Mucosa of descending colon (tissue), 3 donors: ENCODE measurements around the gene IZUMO1. TPM values are rescaled to one million over a fixed set of nuclear protein-coding genes. Genes with fewer than 3 reads are reported as not detected.

ENCODE experiments used
- ATAC-seq: fragments of 200-7000 bp; cut with Tn5 transposase; one replicate; pipeline ENCODE4 v1.9.1; 2020; ENCODE audit warnings: mild to moderate bottlenecking, moderate library complexity
- DNase-seq, 3 donors: peaks; one replicate each; pipeline ENCODE4 v3.0.0-alpha.2; 2020
- H3K36me3 ChIP-seq: fragments of 200-600 bp; one replicate; pipeline ENCODE4 v1.8.0; 2021; ENCODE audit warnings: low read depth, mild to moderate bottlenecking
- H3K4me1 ChIP-seq: fragments of 200-600 bp; one replicate; pipeline ENCODE4 v1.8.0; 2021; ENCODE audit warnings: low read depth, mild to moderate bottlenecking
- H3K4me3 ChIP-seq: fragments of 200-600 bp; one replicate; pipeline ENCODE4 v1.8.0; 2021; ENCODE audit warnings: mild to moderate bottlenecking
- H3K9me3 ChIP-seq: fragments of 200-600 bp; one replicate; pipeline ENCODE4 v1.8.0; 2021; ENCODE audit warnings: mild to moderate bottlenecking
- intact Hi-C, 2 donors: fragments of 100-400 bp; cut with DNase I in 1 of 2; cut with micrococcal nuclease in 1 of 2; formaldehyde crosslinking; loops; one replicate each; pipeline versions ENCODE4 v1.11.0 to v1.11.1; 2022; cut with DNase I, micrococcal nuclease
- total RNA-seq, 3 donors: library from RNA; stranded (reverse); fragmentation: NEBNext Ultra II Directional in 2 of 3; extraction: Animal tissue kit (Norgen Biotek cat#: 25700) in 2 of 3; gene quantifications; one replicate each; pipeline versions ENCODE4 v1.2.1 to v1.2.4, GENCODE V29; 2021 to 2023
- TF ChIP-seq, protein P1 (sequence below): fragments of 200-600 bp; IDR thresholded peaks from one replicate; pipeline ENCODE4 v1.8.0; 2022; ENCODE audit warnings: antibody characterized with exemption, mild to moderate bottlenecking
- donor health status: DM: no; HTN: no; CAD: no; lungs with moderate emphysema.
- donor health status: DM: no; HTN: no; CAD: no.
- donor health status: DM: no; HTN: yes; CAD: no.

Gene IZUMO1
- total RNA-seq, 3 donors from 2014 or later = not detected

DNA sequence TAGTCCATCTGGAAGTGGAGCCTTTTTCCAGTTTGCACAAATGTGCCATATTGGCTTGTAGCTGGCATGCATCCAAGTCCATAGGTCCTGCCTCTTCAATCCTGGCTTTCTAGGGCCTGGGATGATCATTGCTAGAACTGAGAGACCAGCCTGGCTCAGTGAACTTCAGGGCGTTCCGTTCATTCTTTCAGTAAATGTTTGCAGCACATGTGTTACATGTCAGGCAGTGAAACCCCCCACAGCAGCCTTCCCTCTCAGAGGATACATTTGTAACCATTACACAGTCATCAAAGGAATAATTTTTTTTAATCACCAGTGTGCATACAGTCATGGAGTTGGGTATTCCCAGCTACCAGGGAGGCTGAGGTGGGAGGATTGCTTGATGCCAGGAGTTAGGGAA, 41.3 kb downstream of the IZUMO1 start:
- Histone ChIP-seq H3K4me3 (no peak overlapping the region), H3K36me3 (no peaks in the 10 kb centered on the region), H3K9me3 (no peaks in the 10 kb centered on the region), H3K4me1 (no peaks in the 10 kb centered on the region)
- intact Hi-C loops = no loop called here
- TF ChIP-seq, protein P1, sequence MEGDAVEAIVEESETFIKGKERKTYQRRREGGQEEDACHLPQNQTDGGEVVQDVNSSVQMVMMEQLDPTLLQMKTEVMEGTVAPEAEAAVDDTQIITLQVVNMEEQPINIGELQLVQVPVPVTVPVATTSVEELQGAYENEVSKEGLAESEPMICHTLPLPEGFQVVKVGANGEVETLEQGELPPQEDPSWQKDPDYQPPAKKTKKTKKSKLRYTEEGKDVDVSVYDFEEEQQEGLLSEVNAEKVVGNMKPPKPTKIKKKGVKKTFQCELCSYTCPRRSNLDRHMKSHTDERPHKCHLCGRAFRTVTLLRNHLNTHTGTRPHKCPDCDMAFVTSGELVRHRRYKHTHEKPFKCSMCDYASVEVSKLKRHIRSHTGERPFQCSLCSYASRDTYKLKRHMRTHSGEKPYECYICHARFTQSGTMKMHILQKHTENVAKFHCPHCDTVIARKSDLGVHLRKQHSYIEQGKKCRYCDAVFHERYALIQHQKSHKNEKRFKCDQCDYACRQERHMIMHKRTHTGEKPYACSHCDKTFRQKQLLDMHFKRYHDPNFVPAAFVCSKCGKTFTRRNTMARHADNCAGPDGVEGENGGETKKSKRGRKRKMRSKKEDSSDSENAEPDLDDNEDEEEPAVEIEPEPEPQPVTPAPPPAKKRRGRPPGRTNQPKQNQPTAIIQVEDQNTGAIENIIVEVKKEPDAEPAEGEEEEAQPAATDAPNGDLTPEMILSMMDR = no peak
- ATAC-seq = no peak
- DNase-seq = no peak

DNA sequence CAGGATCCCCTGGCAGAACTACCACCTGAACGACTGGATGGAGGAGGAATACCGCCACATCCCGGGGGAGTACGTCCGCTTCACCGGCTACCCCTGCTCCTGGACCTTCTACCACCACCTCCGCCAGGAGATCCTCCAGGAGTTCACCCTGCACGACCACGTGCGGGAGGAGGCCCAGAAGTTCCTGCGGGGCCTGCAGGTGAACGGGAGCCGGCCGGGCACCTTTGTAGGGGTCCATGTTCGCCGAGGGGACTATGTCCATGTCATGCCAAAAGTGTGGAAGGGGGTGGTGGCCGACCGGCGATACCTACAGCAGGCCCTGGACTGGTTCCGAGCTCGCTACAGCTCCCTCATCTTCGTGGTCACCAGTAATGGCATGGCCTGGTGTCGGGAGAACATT, 43.4 kb downstream of the IZUMO1 start:
- DNase-seq = no peak
- Histone ChIP-seq H3K36me3 (no peaks in the 10 kb centered on the region), H3K4me3 (no peak overlapping the region), H3K9me3 (no peaks in the 10 kb centered on the region), H3K4me1 (no peaks in the 10 kb centered on the region)
- TF ChIP-seq, protein P1 = no peak
- intact Hi-C loops = no loop called here
- ATAC-seq = no peak

DNA sequence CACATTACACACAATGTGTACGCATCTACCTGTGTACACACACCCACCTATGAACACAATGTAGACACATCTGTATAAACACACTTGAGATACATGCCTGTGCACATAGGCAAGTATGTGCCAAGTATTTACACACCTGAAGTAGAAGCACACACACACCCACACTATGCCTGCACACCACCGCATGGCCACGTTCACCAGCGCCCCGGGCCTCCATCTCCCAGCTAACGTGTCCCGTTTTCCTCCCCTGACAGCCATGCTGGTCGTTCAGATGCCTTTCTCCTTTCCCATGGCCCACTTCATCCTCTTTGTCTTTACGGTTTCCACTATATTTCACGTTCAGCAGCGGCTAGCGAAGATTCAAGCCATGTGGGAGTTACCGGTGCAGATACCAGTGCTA, 44.0 kb downstream of the IZUMO1 start:
- intact Hi-C loops = no loop called here
- TF ChIP-seq, protein P1 = no peak
- ATAC-seq = no peak
- Histone ChIP-seq H3K4me1 (no peaks in the 10 kb centered on the region), H3K4me3 (no peak overlapping the region), H3K9me3 (no peaks in the 10 kb centered on the region), H3K36me3 (no peaks in the 10 kb centered on the region)
- no peak for DNase-seq

DNA sequence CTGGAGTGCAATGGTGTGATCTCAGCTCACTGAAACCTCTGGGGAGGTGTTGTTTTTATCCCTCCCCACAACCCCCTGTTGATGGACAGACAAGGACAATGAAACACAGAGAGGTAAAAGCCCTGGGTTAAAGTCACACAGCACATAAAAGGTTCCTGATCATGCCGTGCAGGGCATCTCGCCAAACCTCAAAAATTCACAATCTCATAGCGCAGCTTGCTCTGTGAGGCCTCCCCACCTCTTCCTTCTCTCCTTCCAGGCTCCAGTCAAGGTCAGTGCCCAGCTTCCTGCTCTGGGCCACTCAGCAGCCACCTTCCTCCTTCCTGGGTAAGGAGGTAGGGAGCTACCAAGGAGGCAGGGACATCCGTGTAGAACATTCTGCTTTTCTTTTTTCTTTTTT, 48.7 kb downstream of the IZUMO1 start:
- Histone ChIP-seq H3K36me3 (no peaks in the 10 kb centered on the region), H3K4me3 (no peak overlapping the region), H3K9me3 (no peaks in the 10 kb centered on the region), H3K4me1 (peaks cover 4% of the 10 kb centered on the region)
- intact Hi-C loops = no loop called here
- TF ChIP-seq, protein P1 = no peak
- peak in 2 of 3 donors; percentile 69 to 73 for DNase-seq
- peak; percentile 49 for ATAC-seq

DNA sequence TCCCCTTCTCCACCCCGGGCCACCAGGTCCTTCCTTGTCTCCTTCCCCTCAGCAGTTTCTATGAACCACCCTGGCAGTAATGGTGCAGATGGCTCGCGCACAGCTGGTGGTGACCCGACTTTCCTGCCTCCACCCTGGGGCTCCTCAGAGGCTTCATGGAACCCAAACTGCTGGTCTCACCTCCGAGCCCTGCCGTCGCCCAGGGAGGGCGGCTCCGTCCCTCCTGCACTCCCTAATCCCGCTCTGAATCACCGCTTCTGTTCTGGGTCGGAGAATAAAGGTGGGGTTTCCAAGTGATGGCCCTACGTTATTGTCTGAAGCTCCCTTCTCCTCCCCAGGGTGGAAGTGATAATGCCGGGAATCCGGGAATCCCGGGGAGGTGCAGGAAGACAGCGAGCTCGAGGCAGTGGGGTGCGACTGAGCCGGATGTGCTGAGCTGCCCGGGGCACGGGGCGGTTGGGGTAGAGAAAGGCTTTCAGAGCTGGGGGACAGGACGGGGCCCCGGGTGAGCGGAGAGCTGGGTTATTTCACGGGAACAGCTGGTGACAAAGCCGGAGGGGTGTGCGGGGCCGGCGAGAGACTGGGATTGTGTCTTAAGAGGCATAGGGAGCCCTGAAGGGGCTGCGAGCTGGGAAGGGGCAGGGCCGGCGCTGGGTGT, 50.2 kb downstream of the IZUMO1 start:
- Histone ChIP-seq H3K4me3 (peak overlapping the region; percentile 42), H3K4me1 (peaks cover 4% of the 10 kb centered on the region), H3K36me3 (no peaks in the 10 kb centered on the region), H3K9me3 (no peaks in the 10 kb centered on the region)
- DNase-seq = peak; percentile 56 to 72 (median 59)
- intact Hi-C loops = no loop called here
- peak; percentile 49 for ATAC-seq
- TF ChIP-seq, protein P1 = no peak
